Measurements from ENCODE around the gene MTG2. TPM values are rescaled to one million over a fixed set of nuclear protein-coding genes. Genes with fewer than 3 reads are reported as not detected.

MTG2 gene
- total and polyA plus RNA-seq, 10 of the 15 experiments (the other 5 are each of a cell fraction or from before 2014, with no cell fraction given): 6.2 to 52.4 (median 34.3) TPM

GRCh38 chr20:62170536-62170935 is 12.3 kb upstream of the MTG2 start:
- POLR2A ChIA-PET: no interaction called here

More at GRCh38 chr20:62170536-62170935, 12.3 kb upstream of the MTG2 start:
- no peaks in the 10 kb centered on the region for H3K79me2 ChIP-seq (ENCODE audit: control insufficient read depth, insufficient read depth, low read length)
- in situ Hi-C loops (cut with MboI) (no loop called here), intact Hi-C loops (cut with micrococcal nuclease; ENCODE audit: unreplicated experiment) (no loop called here)
- DNase-seq (ENCODE audit: low read depth, low spot score) (no peak), ATAC-seq (no peak), FAIRE-seq (no peak)
- BruUV-seq (replicated peaks): no TSS peak
- H3K4me2 ChIP-seq (ENCODE audit: control insufficient read depth, insufficient read depth): no peak overlapping the region
- no peak for TF ChIP-seq E4F1 (IDR thresholded peaks at IDR 0.05; ENCODE audit: borderline replicate concordance, partially characterized antibody)
- no peak for TF ChIP-seq RFX5 (IDR thresholded peaks at IDR 0.05; ENCODE audit: low read depth, low read length)
- no peak for TF ChIP-seq NFIC (IDR thresholded peaks at IDR 0.05; ENCODE audit: low read depth, low read length)
- TF ChIP-seq CHD4 (IDR thresholded peaks at IDR 0.05): no peak
- TF ChIP-seq ASH2L (IDR thresholded peaks at IDR 0.05; ENCODE audit: borderline replicate concordance, low read depth): no peak
- no peak overlapping the region for H3K9ac ChIP-seq (ENCODE audit: control insufficient read depth, insufficient read depth, low read length)
- H3K36me3 ChIP-seq (ENCODE audit: control insufficient read depth in 2 of 2, insufficient read depth in 2 of 2, low read length in 1 of 2): peaks cover 0 to 11% of the 10 kb centered on the region in 2 experiments; a peak in 3 of 4 replicates
- no peaks in the 10 kb centered on the region for H3K4me1 ChIP-seq (ENCODE audit: control insufficient read depth, insufficient read depth, low read length)
- ChIA-PET SMC1A (ENCODE audit: uncharacterized antibody, unreplicated experiment) (no interaction called here), RAD21 (ENCODE audit: unreplicated experiment) (no interaction called here), CTCF (no interaction called here)
- H2AFZ ChIP-seq (ENCODE audit: control insufficient read depth, low read depth, low read length): no peak overlapping the region
- H3K9me3 ChIP-seq (replicated peaks; ENCODE audit: control insufficient read depth, insufficient read depth, low read length): no peaks in the 10 kb centered on the region
- no peak overlapping the region for H3K27ac ChIP-seq (ENCODE audit: control insufficient read depth, insufficient read depth)
- no peaks in the 10 kb centered on the region for H3K27me3 ChIP-seq (replicated peaks in 1 of 2; ENCODE audit: control insufficient read depth in 2 of 2, insufficient read depth in 2 of 2, low read length in 1 of 2)
- 90% methylated on average over 9 of the region's 9 CpGs for WGBS (ENCODE audit: insufficient coverage, insufficient replicate concordance, low lambda C conversion rate, missing lambda C conversion rate)
- H3K4me3 ChIP-seq: no peak overlapping the region
- H4K20me1 ChIP-seq (ENCODE audit: control insufficient read depth, insufficient read depth): no peaks in the 10 kb centered on the region

Measured in GM12878 (cell line).